SK-N-SH (cell line): Measurements from ENCODE around the gene WDR6. TPM values are rescaled to one million over a fixed set of nuclear protein-coding genes. Genes with fewer than 3 reads are reported as not detected.

Source experiments
- CTCF ChIA-PET: fragments of 300-600, 350-600 bp; formaldehyde crosslinking; extraction: SDS; loops from one replicate; lab custom pipeline; 2021; lab: Yijun Ruan, JAX
- POLR2A ChIA-PET: fragments of 350-600 bp; sonication (Branson Sonifier 250); formaldehyde crosslinking; extraction: SDS; loops from one replicate; lab custom pipeline; 2020; ENCODE audit warnings: antibody characterized with exemption, inconsistent platforms; lab: Yijun Ruan, JAX
- DNase-seq: peaks from one replicate; pipeline ENCODE4 v3.0.0; 2012
- H2AFZ ChIP-seq: fragments of 200-600 bp; sonication (generic); 2 replicates; pipeline ENCODE4 v1.8.1; 2016; ENCODE audit warnings: antibody characterized with exemption, mild to moderate bottlenecking, low read depth
- H3F3A ChIP-seq: fragments of 200-600 bp; sonication (generic); replicated peaks from 2 replicates; pipeline ENCODE3; 2016; ENCODE audit warnings: antibody characterized with exemption, mild to moderate bottlenecking; ENCODE audit not compliant: insufficient read depth
- H3K27ac ChIP-seq, 2 experiments: fragments of 200-500 bp in 1 of 2; fragments of 200-600 bp in 1 of 2; sonication (Bioruptor generic) in 1 of 2; sonication (generic), shearing (Covaris generic) in 1 of 2; 2 replicates each; pipeline versions ENCODE4 v1.5.1 to v1.6.1; 2014 to 2016; ENCODE audit warnings: low read depth in 2 of 2, inconsistent platforms in 1 of 2, low read length in 1 of 2, mild to moderate bottlenecking in 1 of 2, mixed read lengths in 1 of 2
- H3K27me3 ChIP-seq: fragments of 200-600 bp; sonication (generic), shearing (Covaris generic); 2 replicates; pipeline ENCODE4 v1.6.1; 2016; ENCODE audit warnings: mixed run types; ENCODE audit not compliant: insufficient read depth
- H3K36me3 ChIP-seq, 2 experiments: fragments of 200-500 bp in 1 of 2; fragments of 200-600 bp in 1 of 2; sonication (Bioruptor generic) in 1 of 2; sonication (generic) in 1 of 2; replicated peaks in 1 of 2; 2 replicates each; pipeline versions ENCODE3 to v1.5.1; 2014 to 2016; ENCODE audit warnings: low read length in 1 of 2, mild to moderate bottlenecking in 1 of 2; ENCODE audit not compliant: insufficient read depth in 2 of 2, control insufficient read depth in 1 of 2
- H3K4me1 ChIP-seq, 2 experiments: fragments of 200-500 bp in 1 of 2; fragments of 200-600 bp in 1 of 2; sonication (Bioruptor generic) in 1 of 2; sonication (generic), shearing (Covaris generic) in 1 of 2; 2 replicates each; pipeline versions ENCODE4 v1.5.1 to v1.6.1; 2014 to 2016; ENCODE audit warnings: low read depth in 1 of 2, low read length in 1 of 2, mixed run types in 1 of 2; ENCODE audit not compliant: insufficient read depth in 2 of 2, control insufficient read depth in 1 of 2
- H3K4me2 ChIP-seq: fragments of 200-600 bp; sonication (generic), shearing (Covaris generic); 2 replicates; pipeline ENCODE4 v1.6.1; 2017; ENCODE audit warnings: mixed run types
- H3K4me3 ChIP-seq, 2 experiments: fragments of 200-500 bp in 1 of 2; fragments of 200-600 bp in 1 of 2; sonication (Bioruptor generic) in 1 of 2; sonication (generic), shearing (Covaris generic) in 1 of 2; 2 replicates each; pipeline versions ENCODE4 v1.5.1 to v1.8.1; 2014 to 2016; ENCODE audit warnings: low read depth in 2 of 2, inconsistent platforms in 1 of 2, low read length in 1 of 2, mild to moderate bottlenecking in 1 of 2, mixed read lengths in 1 of 2, moderate library complexity in 1 of 2
- H3K79me2 ChIP-seq: fragments of 200-600 bp; sonication (generic); 2 replicates; pipeline ENCODE4 v1.8.1; 2017; ENCODE audit warnings: mild to moderate bottlenecking; ENCODE audit not compliant: insufficient read depth
- H3K9ac ChIP-seq: fragments of 200-600 bp; sonication (generic); 2 replicates; pipeline ENCODE4 v1.6.1; 2017; ENCODE audit warnings: mixed run types
- H3K9me2 ChIP-seq: fragments of 200-600 bp; sonication (generic); 2 replicates; pipeline ENCODE4 v1.6.1; 2017; ENCODE audit warnings: mixed run types
- H3K9me3 ChIP-seq: fragments of 200-600 bp; sonication (generic); 2 replicates; pipeline ENCODE4 v1.6.1; 2017; ENCODE audit warnings: mixed run types, mild to moderate bottlenecking, moderate library complexity
- H4K20me1 ChIP-seq: fragments of 200-600 bp; sonication (generic); 2 replicates; pipeline ENCODE4 v1.6.1; 2017; ENCODE audit warnings: mild to moderate bottlenecking, mixed run types; ENCODE audit not compliant: insufficient read depth
- CTCF ChIP-seq: fragments of 200-600 bp; sonication (generic); IDR thresholded peaks from 2 replicates; pipeline ENCODE4 v1.6.1; 2017; ENCODE audit warnings: antibody characterized with exemption, mild to moderate bottlenecking, moderate library complexity
- ELF1 ChIP-seq: IDR thresholded peaks from 2 replicates; pipeline ENCODE4 v1.4.0; 2012
- EP300 ChIP-seq, 2 experiments: IDR thresholded peaks; 2 replicates each; pipeline versions ENCODE4 v1.4.0 to v1.6.1; 2012; ENCODE audit warnings: borderline replicate concordance in 1 of 2, low read depth in 1 of 2, low read length in 1 of 2
- EZH2phosphoT487 ChIP-seq: fragments of 200-600 bp; sonication (generic); IDR thresholded peaks from 2 replicates; pipeline ENCODE4 v1.6.1; 2017; ENCODE audit warnings: low read depth, mixed run types, mild to moderate bottlenecking, antibody characterized with exemption, moderate library complexity, borderline replicate concordance
- FOXJ3 ChIP-seq: sonication (generic); formaldehyde crosslinking; IDR thresholded peaks from 2 replicates; pipeline ENCODE4 v1.5.1; 2020; ENCODE audit warnings: mild to moderate bottlenecking, missing genetic modification reagents
- FOXM1 ChIP-seq: IDR thresholded peaks from 2 replicates; pipeline ENCODE4 v1.4.0; 2012; ENCODE audit warnings: low read depth, mild to moderate bottlenecking
- GABPA ChIP-seq: IDR thresholded peaks from 2 replicates; pipeline ENCODE4 v1.4.0; 2012; ENCODE audit warnings: low read depth, mild to moderate bottlenecking
- GATA2 ChIP-seq: sonication (generic); formaldehyde crosslinking; IDR thresholded peaks from 2 replicates; pipeline ENCODE4 v1.5.0; 2020; ENCODE audit warnings: mild to moderate bottlenecking, missing genetic modification reagents
- JUND ChIP-seq: IDR thresholded peaks from 2 replicates; pipeline ENCODE4 v1.4.0; 2012
- MXI1 ChIP-seq: IDR thresholded peaks from 2 replicates; pipeline ENCODE4 v1.6.1; 2012; ENCODE audit warnings: mild to moderate bottlenecking, low read depth, low read length, improper control_type of control experiment
- NRF1 ChIP-seq: IDR thresholded peaks from 2 replicates; pipeline ENCODE4 v1.6.1; 2012; ENCODE audit warnings: low read depth, mild to moderate bottlenecking, low read length
- POLR2AphosphoS5 ChIP-seq: IDR thresholded peaks from 2 replicates; pipeline ENCODE4 v1.6.1; 2012; ENCODE audit warnings: low read depth, low read length
- SMC3 ChIP-seq: IDR thresholded peaks from 2 replicates; pipeline ENCODE4 v1.6.1; 2012; ENCODE audit warnings: low read depth, low read length, improper control_type of control experiment
- TCF12 ChIP-seq: IDR thresholded peaks from 2 replicates; pipeline ENCODE4 v1.4.0; 2012
- USF2 ChIP-seq: fragments of 150-350 bp; IDR thresholded peaks from 2 replicates; pipeline ENCODE4 v1.6.1; 2017; ENCODE audit warnings: antibody characterized with exemption, low read length, low read depth, borderline replicate concordance
- WGBS: methylation state at CpG from one replicate; pipeline ENCODE4 v1.1.6; 2017; ENCODE audit warnings: low lambda C conversion rate; 5-methylcytosine and 5-hydroxymethylcytosine counted together
- polyA plus RNA-seq, 3 experiments: library from polyadenylated mRNA; depleted of rRNA; stranded (reverse); fragments of >200 nt; gene quantifications; 2 replicates each; pipeline ENCODE4 v1.2.3, GENCODE V29; 2012

WDR6 gene
- polyA plus RNA-seq, 1 of the 3 experiments (the other 2 are of a cell fraction), result 230 TPM

GRCh38 chr3:49009396-49009795 is 2.2 kb downstream of the WDR6 start:
- H3K9me2 ChIP-seq, result no peaks in the 10 kb centered on the region

GRCh38 chr3:49012441-49013017 is 5.3 kb downstream of the WDR6 start:
- H2AFZ ChIP-seq, result no peak overlapping the region
- H3K9me3 ChIP-seq, result no peaks in the 10 kb centered on the region
- H3K4me2 ChIP-seq, result no peak overlapping the region
- CTCF ChIA-PET, result interaction anchor here (0.8 to 14.2 kb wide), 5 partner anchors 8 to 23 kb away, joined by 3 to 114 read pairs (median 5); partner anchors contain the start of genes IMPDH2, NDUFAF3 and P4HTM
- H3K4me3 ChIP-seq, result no peak overlapping the region
- H3K27me3 ChIP-seq, result no peaks in the 10 kb centered on the region
- no peak overlapping the region; a peak in 1 of 4 replicates for H3K27ac ChIP-seq
- peaks cover 17% of the 10 kb centered on the region for H3F3A ChIP-seq
- POLR2A ChIA-PET, result interaction anchor here (0.6 to 2.2 kb wide), 5 partner anchors 8 to 25 kb away, joined by 3 to 10 read pairs (median 3); no protein-coding TSS in a partner anchor
- H3K79me2 ChIP-seq, result peaks cover 67% of the 10 kb centered on the region
- WGBS, result 89% methylated on average over 7 of the region's 17 CpGs
- no peaks in the 10 kb centered on the region for H3K9me2 ChIP-seq
- peaks cover 0 to 24% of the 10 kb centered on the region in 2 experiments; a peak in 1 of 4 replicates for H3K4me1 ChIP-seq
- H4K20me1 ChIP-seq, result peaks cover 70% of the 10 kb centered on the region
- H3K9ac ChIP-seq, result no peak overlapping the region
- no peak for TF ChIP-seq GATA2 (CRISPR knock-in tag)
- no peak for TF ChIP-seq CTCF
- no peak for TF ChIP-seq USF2
- no peak for TF ChIP-seq JUND
- TF ChIP-seq EP300 (IDR thresholded peaks at IDR 0.05; ENCODE audit: borderline replicate concordance in 1 of 2, low read depth in 1 of 2, low read length in 1 of 2), result no peak
- no peak for TF ChIP-seq FOXM1
- TF ChIP-seq NRF1, result no peak
- no peak for TF ChIP-seq GABPA
- TF ChIP-seq ELF1, result no peak
- no peak for DNase-seq
- peaks cover 9 to 54% of the 10 kb centered on the region in 2 experiments for H3K36me3 ChIP-seq

More at GRCh38 chr3:49009396-49009795, 2.2 kb downstream of the WDR6 start:
- Histone ChIP-seq H3F3A (peaks cover 3% of the 10 kb centered on the region), H3K9me3 (no peaks in the 10 kb centered on the region), H3K4me2 (no peak overlapping the region), H3K9ac (no peak overlapping the region), H3K4me1 (peaks cover 0 to 18% of the 10 kb centered on the region in 2 experiments; a peak in 2 of 4 replicates), H3K36me3 (peaks cover 4 to 31% of the 10 kb centered on the region in 2 experiments), H3K4me3 (no peak overlapping the region), H2AFZ (no peak overlapping the region), H3K79me2 (peaks cover 77% of the 10 kb centered on the region), H4K20me1 (peaks cover 61% of the 10 kb centered on the region), H3K27ac (no peak overlapping the region), H3K27me3 (no peaks in the 10 kb centered on the region)
- CTCF ChIA-PET, result interaction anchor here (3.1 to 4.4 kb wide), 3 partner anchors 8 to 22 kb away, joined by 14 to 39 read pairs (median 29); partner anchors contain the start of genes DALRD3 and NDUFAF3
- DNase-seq, result no peak
- TF ChIP-seq FOXJ3 (CRISPR knock-in tag), result no peak
- no peak for TF ChIP-seq SMC3
- no peak for TF ChIP-seq GABPA
- TF ChIP-seq EP300 (IDR thresholded peaks at IDR 0.05; ENCODE audit: borderline replicate concordance in 1 of 2, low read depth in 1 of 2, low read length in 1 of 2), result no peak
- no peak for TF ChIP-seq MXI1
- no peak for TF ChIP-seq POLR2AphosphoS5
- no peak for TF ChIP-seq EZH2phosphoT487
- no peak for TF ChIP-seq GATA2 (CRISPR knock-in tag)
- no peak for TF ChIP-seq TCF12
- POLR2A ChIA-PET, result interaction anchor here (4.3 to 4.4 kb wide), 2 partner anchors 12 kb away, joined by 44 to 80 read pairs; partner anchors contain the start of gene NDUFAF3
- 78% methylated on average over 3 of the region's 3 CpGs for WGBS
